Smooth muscle cell (in vitro differentiated cells): Measurements from ENCODE around the gene CADM1. TPM values are rescaled to one million over a fixed set of nuclear protein-coding genes. Genes with fewer than 3 reads are reported as not detected.

Experiments
- DNase-seq: peaks from one replicate; lab custom pipeline; 2025; ENCODE audit not compliant: unreplicated experiment; lab: John Stamatoyannopoulos, UW
- H2AFZ ChIP-seq: fragments of 200-600 bp; sonication (generic); 2 replicates; pipeline ENCODE4 v1.6.0; 2016; ENCODE audit warnings: antibody characterized with exemption, low read depth, mild to moderate bottlenecking
- H3F3A ChIP-seq: fragments of 200-600 bp; sonication (generic); 2 replicates; pipeline ENCODE4 v1.6.0; 2017; ENCODE audit warnings: antibody characterized with exemption, low read depth
- H3K27ac ChIP-seq: fragments of 200-600 bp; sonication (generic); 2 replicates; pipeline ENCODE4 v1.5.1; 2016; ENCODE audit warnings: low read depth, mild to moderate bottlenecking
- H3K27me3 ChIP-seq: fragments of 200-600 bp; sonication (generic); 2 replicates; pipeline ENCODE4 v1.6.1; 2016; ENCODE audit warnings: low read depth, mild to moderate bottlenecking
- H3K36me3 ChIP-seq: fragments of 200-600 bp; sonication (generic); 2 replicates; pipeline ENCODE4 v1.5.1; 2016; ENCODE audit warnings: low read depth
- H3K4me1 ChIP-seq: fragments of 200-600 bp; sonication (generic); 2 replicates; pipeline ENCODE4 v1.5.1; 2016; ENCODE audit warnings: low read depth
- H3K4me2 ChIP-seq: fragments of 200-600 bp; sonication (generic); 2 replicates; pipeline ENCODE4 v1.6.0; 2016; ENCODE audit warnings: mild to moderate bottlenecking
- H3K4me3 ChIP-seq: fragments of 200-600 bp; sonication (generic); 2 replicates; pipeline ENCODE4 v1.5.1; 2016; ENCODE audit warnings: mild to moderate bottlenecking
- H3K79me2 ChIP-seq: fragments of 200-600 bp; sonication (generic); 2 replicates; pipeline ENCODE4 v1.6.0; 2016; ENCODE audit warnings: low read depth, mild to moderate bottlenecking
- H3K9ac ChIP-seq: fragments of 200-600 bp; sonication (generic); 2 replicates; pipeline ENCODE4 v1.6.0; 2016; ENCODE audit warnings: low read depth
- H3K9me3 ChIP-seq: fragments of 200-600 bp; sonication (generic); replicated peaks from 2 replicates; pipeline ENCODE4 v1.5.1; 2016; ENCODE audit warnings: low read depth
- H4K20me1 ChIP-seq: fragments of 200-600 bp; sonication (generic); 2 replicates; pipeline ENCODE4 v1.6.0; 2016; ENCODE audit warnings: low read depth
- WGBS: methylation state at CpG from one replicate; pipeline ENCODE4 v1.1.7; 2016; ENCODE audit warnings: low lambda C conversion rate; 5-methylcytosine and 5-hydroxymethylcytosine counted together
- polyA plus RNA-seq: library from polyadenylated mRNA; unstranded; fragments of >200 nt; fragmentation: Nextera tagmentation; extraction: Ambion mirVana; gene quantifications from 2 replicates; pipeline ENCODE4 v1.2.1, GENCODE V29; 2016
- total RNA-seq: library from RNA; depleted of rRNA; stranded (reverse); fragments of >200 nt; gene quantifications from 2 replicates; pipeline ENCODE4 v1.2.3, GENCODE V29; 2014
- TF ChIP-seq, protein P1 (sequence below): fragments of 200-600 bp; sonication (generic); IDR thresholded peaks from 2 replicates; pipeline ENCODE4 v1.5.1; 2017; ENCODE audit warnings: borderline replicate concordance, mild to moderate bottlenecking, antibody characterized with exemption; ENCODE audit not compliant: insufficient read depth, poor library complexity, severe bottlenecking

CADM1 gene
- total and polyA plus RNA-seq, 2 experiments from 2014 or later: 158 to 167 TPM

DNA sequence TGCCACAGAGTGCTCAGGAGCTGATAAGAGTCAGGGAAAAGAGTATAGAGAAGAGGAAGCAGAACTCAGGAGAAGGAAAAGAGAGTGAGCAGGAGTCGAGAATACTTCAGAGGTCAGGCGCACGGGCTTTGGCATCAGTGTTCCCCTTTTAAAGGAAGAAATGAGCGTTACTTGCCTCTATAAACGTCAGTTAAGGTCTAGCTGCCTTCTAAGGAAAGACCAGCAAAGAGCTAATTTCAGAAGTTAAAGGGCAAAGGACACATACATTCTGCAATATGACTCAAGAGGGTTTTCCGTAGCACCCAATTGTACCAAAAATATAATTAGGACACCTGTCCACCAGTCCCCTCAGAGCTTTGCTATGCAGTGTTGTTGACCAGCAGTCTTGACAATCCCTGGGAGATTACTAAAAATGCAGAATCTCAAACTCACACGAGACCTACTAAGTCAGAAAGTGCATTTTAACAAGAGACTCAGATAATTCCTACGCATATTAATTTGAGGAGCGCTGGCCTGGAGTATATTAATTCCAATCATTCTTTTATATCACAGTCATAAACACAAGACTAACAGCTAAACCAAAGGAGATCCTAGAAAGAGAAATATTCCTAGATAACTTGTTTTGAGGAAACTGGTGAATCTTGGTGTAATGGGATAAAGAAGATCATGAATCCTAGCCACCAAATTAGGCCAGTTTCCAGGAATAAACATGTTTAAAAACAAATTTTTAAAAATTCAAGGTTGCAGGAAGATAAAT, 249.0 kb downstream of the CADM1 start:
- Histone ChIP-seq H2AFZ (no peak overlapping the region), H3K36me3 (no peaks in the 10 kb centered on the region), H3K27ac (no peak overlapping the region), H4K20me1 (no peaks in the 10 kb centered on the region), H3K4me1 (peaks cover 7% of the 10 kb centered on the region), H3K9me3 (no peaks in the 10 kb centered on the region), H3K4me3 (no peak overlapping the region), H3K27me3 (no peaks in the 10 kb centered on the region), H3K4me2 (no peak overlapping the region), H3K79me2 (no peaks in the 10 kb centered on the region), H3K9ac (no peak overlapping the region), H3F3A (no peaks in the 10 kb centered on the region)
- TF ChIP-seq, protein P1, sequence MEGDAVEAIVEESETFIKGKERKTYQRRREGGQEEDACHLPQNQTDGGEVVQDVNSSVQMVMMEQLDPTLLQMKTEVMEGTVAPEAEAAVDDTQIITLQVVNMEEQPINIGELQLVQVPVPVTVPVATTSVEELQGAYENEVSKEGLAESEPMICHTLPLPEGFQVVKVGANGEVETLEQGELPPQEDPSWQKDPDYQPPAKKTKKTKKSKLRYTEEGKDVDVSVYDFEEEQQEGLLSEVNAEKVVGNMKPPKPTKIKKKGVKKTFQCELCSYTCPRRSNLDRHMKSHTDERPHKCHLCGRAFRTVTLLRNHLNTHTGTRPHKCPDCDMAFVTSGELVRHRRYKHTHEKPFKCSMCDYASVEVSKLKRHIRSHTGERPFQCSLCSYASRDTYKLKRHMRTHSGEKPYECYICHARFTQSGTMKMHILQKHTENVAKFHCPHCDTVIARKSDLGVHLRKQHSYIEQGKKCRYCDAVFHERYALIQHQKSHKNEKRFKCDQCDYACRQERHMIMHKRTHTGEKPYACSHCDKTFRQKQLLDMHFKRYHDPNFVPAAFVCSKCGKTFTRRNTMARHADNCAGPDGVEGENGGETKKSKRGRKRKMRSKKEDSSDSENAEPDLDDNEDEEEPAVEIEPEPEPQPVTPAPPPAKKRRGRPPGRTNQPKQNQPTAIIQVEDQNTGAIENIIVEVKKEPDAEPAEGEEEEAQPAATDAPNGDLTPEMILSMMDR: no peak
- DNase-seq: no peak
- 82% methylated on average over 9 of the region's 9 CpGs for WGBS

DNA sequence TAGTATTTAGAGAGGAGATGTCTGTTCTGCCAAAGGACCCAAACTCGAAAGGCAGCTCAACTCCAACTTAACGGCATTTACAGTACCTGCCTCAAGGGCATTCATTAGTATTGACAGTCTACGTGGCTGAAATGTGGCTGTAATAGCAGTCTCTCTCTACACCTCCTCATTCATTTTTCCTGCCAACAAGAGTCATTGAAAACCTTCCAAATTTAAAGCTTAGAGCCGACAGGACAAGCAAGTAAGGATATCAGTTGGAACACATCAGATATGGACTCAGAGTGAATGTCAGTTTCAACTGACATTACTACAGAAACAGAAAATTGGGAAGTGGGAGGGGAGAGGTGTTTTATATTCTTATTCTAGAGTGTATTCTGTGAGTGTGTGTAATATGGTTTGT, 253.1 kb downstream of the CADM1 start:
- Histone ChIP-seq H3K9ac (no peak overlapping the region), H3K9me3 (no peaks in the 10 kb centered on the region), H2AFZ (no peak overlapping the region), H3K36me3 (no peaks in the 10 kb centered on the region), H3K27me3 (no peaks in the 10 kb centered on the region), H3K27ac (no peak overlapping the region), H3F3A (no peaks in the 10 kb centered on the region), H3K4me3 (no peak overlapping the region), H3K4me2 (no peak overlapping the region), H4K20me1 (no peaks in the 10 kb centered on the region), H3K4me1 (no peaks in the 10 kb centered on the region), H3K79me2 (no peaks in the 10 kb centered on the region)
- TF ChIP-seq, protein P1: no peak
- WGBS: 74% methylated on average over 4 of the region's 4 CpGs
- DNase-seq: no peak

DNA sequence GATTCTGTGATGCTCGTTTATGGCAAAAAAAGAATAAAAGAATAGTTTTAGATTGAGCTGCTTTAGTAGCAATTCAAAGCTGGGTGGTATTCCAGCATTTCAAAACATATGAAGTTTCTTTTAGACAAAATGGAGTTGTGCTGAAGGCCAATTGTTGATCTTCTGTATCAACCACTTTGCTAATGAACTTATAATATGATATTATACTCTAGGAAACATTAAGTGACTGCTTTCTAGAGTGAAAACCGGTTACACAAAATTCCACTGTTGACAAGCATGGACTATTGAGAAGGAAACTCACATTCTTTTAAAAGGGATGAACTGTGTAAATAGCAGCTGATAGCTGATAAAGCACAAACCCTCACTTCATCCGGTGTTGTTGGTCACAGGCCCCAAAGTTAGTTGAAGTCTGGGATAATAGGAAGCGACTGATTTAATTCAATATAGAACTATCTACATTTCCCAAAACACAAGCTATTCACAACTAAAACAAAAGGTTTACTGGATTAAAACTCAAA, 255.1 kb downstream of the CADM1 start:
- Histone ChIP-seq H3K9ac (no peak overlapping the region), H3K27me3 (no peaks in the 10 kb centered on the region), H2AFZ (no peak overlapping the region), H3K4me2 (no peak overlapping the region), H3K36me3 (no peaks in the 10 kb centered on the region), H3K79me2 (no peaks in the 10 kb centered on the region), H3K9me3 (no peaks in the 10 kb centered on the region), H3K4me3 (no peak overlapping the region), H3K27ac (no peak overlapping the region), H4K20me1 (no peaks in the 10 kb centered on the region), H3K4me1 (no peaks in the 10 kb centered on the region), H3F3A (no peaks in the 10 kb centered on the region)
- DNase-seq: no peak
- TF ChIP-seq, protein P1: no peak
- WGBS: 56% methylated on average over 4 of the region's 4 CpGs

DNA sequence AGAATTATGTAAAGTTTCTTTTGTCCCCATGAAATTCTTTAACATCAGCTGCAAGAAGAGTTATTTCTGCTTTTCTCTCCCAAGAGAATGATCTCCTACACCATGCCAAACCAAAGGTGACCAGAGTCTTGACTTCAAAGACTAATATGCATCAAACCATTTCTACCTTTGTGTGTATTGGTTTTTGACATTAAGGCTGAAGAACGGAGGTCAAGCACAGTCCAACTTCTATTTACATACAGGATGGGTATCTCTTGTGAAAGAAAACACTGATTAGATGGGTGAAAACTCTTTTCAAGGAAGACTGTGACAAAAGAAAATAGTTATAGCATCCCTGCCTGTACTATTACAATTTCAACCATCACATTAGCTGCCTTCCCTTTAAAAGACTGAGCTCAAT, 256.3 kb downstream of the CADM1 start:
- WGBS: 94% methylated on average over 1 of the region's 1 CpG

More for the DNA sequence above, 256.3 kb downstream of the CADM1 start:
- no peak overlapping the region for H2AFZ ChIP-seq
- no peaks in the 10 kb centered on the region for H4K20me1 ChIP-seq
- H3K4me3 ChIP-seq: no peak overlapping the region
- H3F3A ChIP-seq: no peaks in the 10 kb centered on the region
- no peaks in the 10 kb centered on the region for H3K9me3 ChIP-seq
- no peaks in the 10 kb centered on the region for H3K79me2 ChIP-seq
- no peak overlapping the region for H3K4me2 ChIP-seq
- H3K36me3 ChIP-seq: no peaks in the 10 kb centered on the region
- no peaks in the 10 kb centered on the region for H3K4me1 ChIP-seq
- TF ChIP-seq, protein P1: no peak
- H3K27ac ChIP-seq: no peak overlapping the region
- DNase-seq: no peak
- no peak overlapping the region for H3K9ac ChIP-seq
- H3K27me3 ChIP-seq: no peaks in the 10 kb centered on the region
